Thymus (tissue), 11 donors: ENCODE data around the gene NT5DC3. TPM values are rescaled to one million over a fixed set of nuclear protein-coding genes. Genes with fewer than 3 reads are reported as not detected.

Experiments
- DNase-seq, 9 donors: peaks; one replicate each; pipeline ENCODE4 v3.0.0-alpha.2; 2013; ENCODE audit warnings: low spot score in 9 of 9, low read depth in 6 of 9, missing footprints in 1 of 9
- H3K27ac ChIP-seq, 2 donors: one replicate each; pipeline ENCODE4 v1.5.1; 2013; ENCODE audit warnings: control low read depth in 1 of 2, low read depth in 1 of 2, low read length in 1 of 2, mild to moderate bottlenecking in 1 of 2, moderate library complexity in 1 of 2
- H3K27me3 ChIP-seq, 2 donors: one replicate each; pipeline ENCODE4 v1.5.1; 2013; ENCODE audit warnings: low read length in 1 of 2; ENCODE audit not compliant: control insufficient read depth in 2 of 2, insufficient read depth in 1 of 2
- H3K36me3 ChIP-seq, 2 donors: one replicate each; pipeline ENCODE4 v1.5.1; 2013; ENCODE audit warnings: low read length in 1 of 2, mild to moderate bottlenecking in 1 of 2, moderate library complexity in 1 of 2; ENCODE audit not compliant: control insufficient read depth in 2 of 2, insufficient read depth in 2 of 2
- H3K4me1 ChIP-seq, 2 donors: one replicate each; pipeline ENCODE4 v1.5.1; 2013; ENCODE audit warnings: low read length in 2 of 2; ENCODE audit not compliant: control insufficient read depth in 2 of 2, insufficient read depth in 2 of 2
- H3K4me3 ChIP-seq, 2 donors: one replicate each; pipeline ENCODE4 v1.5.1; 2013; ENCODE audit warnings: low read length in 2 of 2, control low read depth in 1 of 2, mild to moderate bottlenecking in 1 of 2
- H3K9me3 ChIP-seq, 2 donors: one replicate each; pipeline ENCODE4 v1.5.1; 2013; ENCODE audit warnings: low read length in 1 of 2, mild to moderate bottlenecking in 1 of 2; ENCODE audit not compliant: control insufficient read depth in 2 of 2, insufficient read depth in 1 of 2
- WGBS: extraction: QIAGEN DNeasy Blood & Tissue Kit; methylation state at CpG from one replicate; pipeline ENCODE4 v1.1.7; 2013; 5-methylcytosine and 5-hydroxymethylcytosine counted together
- polyA plus RNA-seq: library from polyadenylated mRNA; stranded (reverse); fragments of 200-250 nt; gene quantifications from one replicate; pipeline ENCODE4 v1.2.3, GENCODE V29; 2013
- total RNA-seq: library from RNA; stranded (reverse); fragments of 120-200 nt; gene quantifications from one replicate; pipeline ENCODE4 v1.2.4, GENCODE V29; 2013
- donor health status: healthy.

NT5DC3 gene
- total and polyA plus RNA-seq, 2 donors, result 1.6 to 2.1 TPM

- peak in 1 of 9 donors; percentile 13 for DNase-seq
- Histone ChIP-seq H3K27ac (peak overlapping the region; percentile 23 to 53), H3K4me3 (no peak overlapping the region), H3K27me3 (no peaks in the 10 kb centered on the region), H3K9me3 (no peaks in the 10 kb centered on the region), H3K4me1 (peaks cover 0 to 6% of the 10 kb centered on the region in 2 donors), H3K36me3 (no peaks in the 10 kb centered on the region)
- 70% methylated on average over 16 of the region's 16 CpGs for WGBS
These were observed 40.9 kb downstream of the NT5DC3 start for GRCh38 chr12:103799857-103800771.

- no peak overlapping the region for H3K27ac ChIP-seq
- H3K27me3 ChIP-seq, result no peaks in the 10 kb centered on the region
- WGBS, result 92% methylated on average over 4 of the region's 4 CpGs
- H3K9me3 ChIP-seq, result no peaks in the 10 kb centered on the region
- peaks cover 0 to 6% of the 10 kb centered on the region in 2 donors for H3K4me1 ChIP-seq
- no peaks in the 10 kb centered on the region for H3K36me3 ChIP-seq
- no peak overlapping the region for H3K4me3 ChIP-seq
- no peak for DNase-seq
These were observed 41.6 kb downstream of the NT5DC3 start for GRCh38 chr12:103799504-103799856.

- H3K4me1 ChIP-seq, result peaks cover 0 to 6% of the 10 kb centered on the region in 2 donors
- H3K27me3 ChIP-seq, result no peaks in the 10 kb centered on the region
- H3K36me3 ChIP-seq, result no peaks in the 10 kb centered on the region
- DNase-seq, result no peak
- H3K9me3 ChIP-seq, result no peaks in the 10 kb centered on the region
- no peak overlapping the region for H3K27ac ChIP-seq
- WGBS, result 98% methylated on average over 4 of the region's 4 CpGs
- H3K4me3 ChIP-seq, result no peak overlapping the region
These were observed 42.4 kb downstream of the NT5DC3 start for GRCh38 chr12:103798586-103798985.

- no peaks in the 10 kb centered on the region for H3K4me1 ChIP-seq
- no peaks in the 10 kb centered on the region for H3K27me3 ChIP-seq
- no peak overlapping the region for H3K4me3 ChIP-seq
- H3K27ac ChIP-seq, result no peak overlapping the region
- peak in 5 of 9 donors; percentile 4 to 44 (median 15) for DNase-seq
- H3K36me3 ChIP-seq, result no peaks in the 10 kb centered on the region
- H3K9me3 ChIP-seq, result no peaks in the 10 kb centered on the region
- 30% methylated on average over 4 of the region's 4 CpGs for WGBS
These were observed 46.5 kb downstream of the NT5DC3 start for GRCh38 chr12:103794309-103795213.

GRCh38 chr12:103793512-103794045 is 47.5 kb downstream of the NT5DC3 start:
- H3K27ac ChIP-seq, result no peak overlapping the region
- 92% methylated on average over 9 of the region's 9 CpGs for WGBS
- H3K4me3 ChIP-seq, result no peak overlapping the region
- H3K4me1 ChIP-seq, result no peaks in the 10 kb centered on the region
- DNase-seq, result no peak
- no peaks in the 10 kb centered on the region for H3K27me3 ChIP-seq
- no peaks in the 10 kb centered on the region for H3K36me3 ChIP-seq
- no peaks in the 10 kb centered on the region for H3K9me3 ChIP-seq

- H3K9me3 ChIP-seq, result no peaks in the 10 kb centered on the region
- H3K4me1 ChIP-seq, result no peaks in the 10 kb centered on the region
- H3K27ac ChIP-seq, result no peak overlapping the region
- H3K4me3 ChIP-seq, result no peak overlapping the region
- DNase-seq, result no peak
- WGBS, result 91% methylated on average over 3 of the region's 3 CpGs
- H3K27me3 ChIP-seq, result no peaks in the 10 kb centered on the region
- no peaks in the 10 kb centered on the region for H3K36me3 ChIP-seq
These were observed 48.0 kb downstream of the NT5DC3 start for GRCh38 chr12:103793046-103793445.

- DNase-seq, result no peak
- WGBS, result 87% methylated on average over 10 of the region's 10 CpGs
- Histone ChIP-seq H3K36me3 (no peaks in the 10 kb centered on the region), H3K4me1 (no peaks in the 10 kb centered on the region), H3K9me3 (no peaks in the 10 kb centered on the region), H3K27me3 (no peaks in the 10 kb centered on the region), H3K4me3 (no peak overlapping the region), H3K27ac (no peak overlapping the region)
These were observed 49.6 kb downstream of the NT5DC3 start for GRCh38 chr12:103791350-103791920.

GRCh38 chr12:103786201-103786600 is 54.8 kb downstream of the NT5DC3 start:
- no peak overlapping the region for H3K27ac ChIP-seq
- no peak overlapping the region for H3K4me3 ChIP-seq
- no peaks in the 10 kb centered on the region for H3K27me3 ChIP-seq
- no peaks in the 10 kb centered on the region for H3K4me1 ChIP-seq
- DNase-seq, result no peak
- peaks cover 0 to 2% of the 10 kb centered on the region in 2 donors for H3K36me3 ChIP-seq
- H3K9me3 ChIP-seq, result no peaks in the 10 kb centered on the region
